ENCODE data around the gene MYH15. TPM values are rescaled to one million over a fixed set of nuclear protein-coding genes. Genes with fewer than 3 reads are reported as not detected.

MYH15 gene
- total and polyA plus RNA-seq, 2 of the 8 experiments (the other 6 are each of a cell fraction or from before 2014, with no cell fraction given), result under 0.01 TPM; not detected in 1

GRCh38 chr3:108518895-108519294 lies 8.5 kb upstream of the MYH15 start:
- Histone ChIP-seq H2BK5ac (ENCODE audit: low read depth, low read length) (no peak overlapping the region), H2BK20ac (ENCODE audit: low read length) (no peak overlapping the region), H3K4me3 (ENCODE audit: extremely low read depth in 1 of 4, insufficient read depth in 2 of 4, low read depth in 3 of 4, low read length in 4 of 4) (no peak overlapping the region), H4K91ac (replicated peaks; ENCODE audit: insufficient read length, low read length) (no peak overlapping the region), H3K56ac (replicated peaks; ENCODE audit: insufficient read length, low read depth, low read length) (no peak overlapping the region), H2BK12ac (ENCODE audit: low read depth, low read length) (no peak overlapping the region), H3K27me3 (replicated peaks in 1 of 4; ENCODE audit: control insufficient read depth in 3 of 4, extremely low read depth in 1 of 4, insufficient read depth in 3 of 4, low read length in 3 of 4) (no peaks in the 10 kb centered on the region), H3K79me1 (ENCODE audit: low read depth, low read length) (no peaks in the 10 kb centered on the region), H2BK15ac (ENCODE audit: low read length) (no peak overlapping the region), H3K36me3 (ENCODE audit: control insufficient read depth in 2 of 4, insufficient read depth in 4 of 4, low read length in 3 of 4) (no peaks in the 10 kb centered on the region), H4K20me1 (replicated peaks in 1 of 2; ENCODE audit: control insufficient read depth in 1 of 2, insufficient read depth in 2 of 2, low read length in 2 of 2) (no peaks in the 10 kb centered on the region), H3K23me2 (ENCODE audit: low read depth, low read length) (no peaks in the 10 kb centered on the region), H3K4me1 (replicated peaks in 1 of 4; ENCODE audit: control insufficient read depth in 3 of 4, insufficient read depth in 4 of 4, low read length in 3 of 4) (no peaks in the 10 kb centered on the region), H2BK120ac (replicated peaks; ENCODE audit: low read depth, low read length) (no peak overlapping the region), H3K79me2 (ENCODE audit: control insufficient read depth in 1 of 2, insufficient read depth in 2 of 2, low read length in 2 of 2) (no peaks in the 10 kb centered on the region), H3K4ac (replicated peaks; ENCODE audit: insufficient read length, low read depth, low read length) (no peak overlapping the region), H3K4me2 (ENCODE audit: insufficient read depth in 1 of 2, low read depth in 2 of 2, low read length in 2 of 2) (no peak overlapping the region), H3K14ac (ENCODE audit: insufficient read length) (no peak overlapping the region), H3K18ac (ENCODE audit: extremely low read depth, low read length) (no peak overlapping the region), H2AFZ (ENCODE audit: low read length) (no peak overlapping the region), H4K5ac (ENCODE audit: insufficient read length, low read depth, low read length) (no peak overlapping the region), H3K9me3 (ENCODE audit: insufficient read depth in 2 of 2, low read depth in 1 of 2, low read length in 1 of 2) (no peaks in the 10 kb centered on the region), H2AK5ac (ENCODE audit: low read depth, low read length) (no peak overlapping the region), H3K23ac (ENCODE audit: insufficient read length) (no peak overlapping the region), H4K8ac (ENCODE audit: extremely low read depth, insufficient read depth, low read length) (no peak overlapping the region), H3K9ac (replicated peaks in 1 of 4; ENCODE audit: extremely low read depth in 1 of 4, low read depth in 3 of 4, low read length in 3 of 4) (no peak overlapping the region), H3K27ac (ENCODE audit: low read depth, low read length) (no peak overlapping the region)
- no peak for FAIRE-seq
- no peak for DNase-seq (ENCODE audit: low read depth in 1 of 2, low spot score in 2 of 2)
- TF ChIP-seq GABPA (IDR thresholded peaks at IDR 0.05; ENCODE audit: borderline replicate concordance, insufficient read depth, low read length) (no peak), BACH1 (IDR thresholded peaks at IDR 0.05; ENCODE audit: low read length) (no peak), CBX5 (IDR thresholded peaks at IDR 0.05; ENCODE audit: low read depth, low read length) (no peak), FOSL1 (IDR thresholded peaks at IDR 0.05; ENCODE audit: insufficient read depth, low read depth, low read length) (no peak), CTBP2 (IDR thresholded peaks at IDR 0.05; ENCODE audit: borderline replicate concordance, insufficient read depth, insufficient read length, low read length) (no peak), KDM1A (IDR thresholded peaks at IDR 0.05; ENCODE audit: borderline replicate concordance, low read length) (no peak), SP1 (IDR thresholded peaks at IDR 0.05; ENCODE audit: low read depth, low read length) (no peak), SP2 (IDR thresholded peaks at IDR 0.05; ENCODE audit: low read length) (no peak), SIX5 (IDR thresholded peaks at IDR 0.05; ENCODE audit: low read depth, low read length) (no peak), TEAD4 (IDR thresholded peaks at IDR 0.05; ENCODE audit: low read depth, low read length) (no peak), SUZ12 (IDR thresholded peaks at IDR 0.05; ENCODE audit: low read length) (no peak)
- CTCF ChIA-PET (ENCODE audit: partially characterized antibody), result interaction anchor here (1.3 to 2.5 kb wide), 5 partner anchors 11 to 33 kb away, joined by 3 to 12 read pairs (median 4); no protein-coding TSS in a partner anchor
- WGBS, 2 experiments (ENCODE audit: extremely low coverage in 1 of 2, insufficient coverage in 1 of 2, insufficient read length in 1 of 2, insufficient replicate concordance in 2 of 2, low coverage in 1 of 2, low lambda C conversion rate in 2 of 2, missing lambda C conversion rate in 1 of 2), result 94% methylated on average over 1 of the region's 1 CpG; no CpG with 5 or more reads in 1 of the 2 experiments
- POLR2A ChIA-PET (ENCODE audit: partially characterized antibody), result no interaction called here
